Esophagus muscularis mucosa (tissue), 4 donors: Measurements from ENCODE around the gene PRKN. TPM values are rescaled to one million over a fixed set of nuclear protein-coding genes. Genes with fewer than 3 reads are reported as not detected.

Experiments used
- DNase-seq: peaks from one replicate; pipeline ENCODE4 v3.0.0-alpha.2; 2017; ENCODE audit errors: extremely low spot score
- H3K27ac ChIP-seq, 4 donors: fragments of 200-600 bp; sonication (generic); replicated peaks in 1 of 4; 1 replicate in 3 of 4; 2 replicates in 1 of 4; pipeline ENCODE4 v1.5.1; 2016 to 2019; ENCODE audit warnings: mild to moderate bottlenecking in 1 of 4
- H3K27me3 ChIP-seq, 4 donors: fragments of 200-600 bp; sonication (generic); one replicate each; pipeline versions ENCODE4 v1.5.1 to v1.6.0; 2016 to 2019
- H3K36me3 ChIP-seq, 4 donors: fragments of 200-600 bp; sonication (generic); one replicate each; pipeline ENCODE4 v1.5.1; 2016 to 2019
- H3K4me1 ChIP-seq, 4 donors: fragments of 200-600 bp; sonication (generic); one replicate each; pipeline ENCODE4 v1.5.1; 2016 to 2019
- H3K4me3 ChIP-seq, 4 donors: fragments of 200-600 bp; sonication (generic); 1 replicate in 2 of 4; 2 replicates in 2 of 4; pipeline ENCODE4 v1.5.1; 2016 to 2019; ENCODE audit warnings: mild to moderate bottlenecking in 4 of 4, moderate library complexity in 1 of 4
- H3K9me3 ChIP-seq, 4 donors: fragments of 200-600 bp; sonication (generic); 1 replicate in 3 of 4; 2 replicates in 1 of 4; pipeline ENCODE4 v1.5.1; 2016 to 2019
- CTCF ChIP-seq, 3 experiments: fragments of 200-600 bp in 2 of 3; fragments of 450-650 bp in 1 of 3; sonication (generic) in 2 of 3; IDR thresholded peaks; one replicate each; pipeline ENCODE4 v1.5.1; 2017 to 2019; ENCODE audit warnings: antibody characterized with exemption in 3 of 3, mild to moderate bottlenecking in 2 of 3, moderate library complexity in 1 of 3
- EP300 ChIP-seq: sonication (generic); formaldehyde crosslinking; IDR thresholded peaks from one replicate; pipeline ENCODE4 v1.6.1; 2017; ENCODE audit warnings: antibody characterized with exemption
- POLR2A ChIP-seq: fragments of 450-650 bp; IDR thresholded peaks from one replicate; pipeline ENCODE4 v1.6.1; 2017; ENCODE audit warnings: antibody characterized with exemption, moderate library complexity, mild to moderate bottlenecking, low read depth
- POLR2AphosphoS5 ChIP-seq, 2 donors: sonication (generic); formaldehyde crosslinking; IDR thresholded peaks; one replicate each; pipeline ENCODE4 v1.6.1; 2017; ENCODE audit warnings: antibody characterized with exemption in 2 of 2
- WGBS: methylation state at CpG from one replicate; pipeline ENCODE4 v1.1.5; 2018; 5-methylcytosine and 5-hydroxymethylcytosine counted together
- intact Hi-C: fragments of 100-400 bp; cut with DNase I; formaldehyde crosslinking; loops from one replicate; pipeline ENCODE4 v1.15.1; 2023
- total RNA-seq, 4 donors: library from RNA; depleted of rRNA; stranded (reverse); fragments of >200 nt; gene quantifications; one replicate each; pipeline versions ENCODE4 v1.1.0 to v1.2.1, GENCODE V29; 2016

The PRKN gene
- total RNA-seq, 4 donors from 2014 or later, result 9.6 to 14.5 (median 10.8) TPM

DNA sequence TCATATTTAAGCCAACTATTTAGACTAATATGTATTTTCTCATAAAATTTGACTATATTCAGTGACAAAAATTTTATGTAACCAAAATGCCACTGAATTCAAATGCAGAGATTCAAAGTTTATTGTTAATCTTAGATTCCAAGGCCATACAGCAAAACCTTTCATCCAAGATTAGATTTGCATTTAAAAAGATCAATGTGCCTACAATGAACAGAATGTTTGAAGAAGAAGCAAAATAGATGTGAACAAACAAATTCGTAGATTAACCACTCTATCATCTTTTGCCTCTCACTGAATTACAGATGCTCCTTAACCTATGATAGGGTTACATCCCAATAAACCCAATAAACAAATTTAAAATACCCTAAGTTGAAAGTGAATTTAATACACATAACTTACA is 121.7 kb downstream of the PRKN start:
- H3K27me3 ChIP-seq, result no peaks in the 10 kb centered on the region
- intact Hi-C loops, result no loop called here
- H3K9me3 ChIP-seq, result no peaks in the 10 kb centered on the region
- WGBS, result 85% methylated on average over 1 of the region's 1 CpG
- H3K36me3 ChIP-seq, result no peaks in the 10 kb centered on the region
- no peak overlapping the region for H3K27ac ChIP-seq
- no peak for DNase-seq
- TF ChIP-seq EP300, result no peak
- TF ChIP-seq POLR2AphosphoS5 (IDR thresholded peaks at IDR 0.05), result no peak
- no peak for TF ChIP-seq POLR2A
- TF ChIP-seq CTCF (IDR thresholded peaks at IDR 0.05), result no peak
- H3K4me1 ChIP-seq, result no peaks in the 10 kb centered on the region
- no peak overlapping the region for H3K4me3 ChIP-seq

GRCh38 chr6:162603231-162604015 is 124.1 kb downstream of the PRKN start:
- Histone ChIP-seq H3K36me3 (no peaks in the 10 kb centered on the region), H3K27me3 (no peaks in the 10 kb centered on the region), H3K9me3 (no peaks in the 10 kb centered on the region), H3K4me3 (no peak overlapping the region), H3K27ac (no peak overlapping the region), H3K4me1 (no peaks in the 10 kb centered on the region)
- WGBS, result 95% methylated on average over 13 of the region's 13 CpGs
- DNase-seq, result no peak
- TF ChIP-seq POLR2A (no peak), EP300 (no peak), CTCF (IDR thresholded peaks at IDR 0.05) (no peak), POLR2AphosphoS5 (IDR thresholded peaks at IDR 0.05) (no peak)
- intact Hi-C loops, result no loop called here

- Histone ChIP-seq H3K36me3 (no peaks in the 10 kb centered on the region), H3K4me1 (no peaks in the 10 kb centered on the region), H3K27me3 (no peaks in the 10 kb centered on the region), H3K27ac (no peak overlapping the region), H3K9me3 (no peaks in the 10 kb centered on the region), H3K4me3 (no peak overlapping the region)
- 90% methylated on average over 6 of the region's 6 CpGs for WGBS
- TF ChIP-seq CTCF (IDR thresholded peaks at IDR 0.05) (no peak), POLR2A (no peak), EP300 (no peak), POLR2AphosphoS5 (IDR thresholded peaks at IDR 0.05) (no peak)
- intact Hi-C loops, result no loop called here
- no peak for DNase-seq
Observed at GRCh38 chr6:162602759-162603158, 124.8 kb downstream of the PRKN start.

DNA sequence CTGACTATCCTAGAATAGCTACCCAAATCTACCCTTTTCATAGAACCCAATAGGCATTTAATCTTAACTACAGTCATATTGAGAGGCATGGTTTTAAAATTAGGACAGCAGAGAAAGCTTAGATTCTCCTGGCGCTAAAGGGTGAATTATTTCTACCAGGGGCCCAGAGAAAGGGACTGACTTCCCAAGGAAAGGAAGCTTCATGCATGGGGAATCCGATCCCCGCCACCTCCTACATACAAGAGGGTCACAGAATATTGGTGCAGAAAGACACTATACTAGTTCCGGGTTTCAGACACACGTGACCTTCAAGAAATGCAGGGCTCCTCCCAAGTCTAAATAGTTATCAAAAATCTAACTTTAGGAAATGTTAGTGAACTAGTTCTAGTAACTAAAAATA is 130.9 kb downstream of the PRKN start:
- H3K27me3 ChIP-seq, result no peaks in the 10 kb centered on the region
- DNase-seq, result no peak
- TF ChIP-seq POLR2AphosphoS5 (IDR thresholded peaks at IDR 0.05) (no peak), EP300 (no peak), CTCF (IDR thresholded peaks at IDR 0.05) (no peak)
- intact Hi-C loops, result no loop called here
- no peak overlapping the region for H3K27ac ChIP-seq
- no peaks in the 10 kb centered on the region for H3K4me1 ChIP-seq
- no peaks in the 10 kb centered on the region for H3K9me3 ChIP-seq
- no peak overlapping the region for H3K4me3 ChIP-seq
- no peaks in the 10 kb centered on the region for H3K36me3 ChIP-seq
- WGBS, result 93% methylated on average over 5 of the region's 5 CpGs

- Histone ChIP-seq H3K4me1 (no peaks in the 10 kb centered on the region), H3K9me3 (no peaks in the 10 kb centered on the region), H3K27ac (no peak overlapping the region), H3K27me3 (no peaks in the 10 kb centered on the region), H3K36me3 (no peaks in the 10 kb centered on the region), H3K4me3 (no peak overlapping the region)
- intact Hi-C loops, result no loop called here
- no peak for DNase-seq
- TF ChIP-seq POLR2A (no peak), EP300 (no peak), POLR2AphosphoS5 (IDR thresholded peaks at IDR 0.05) (no peak), CTCF (IDR thresholded peaks at IDR 0.05) (no peak)
Observed at GRCh38 chr6:162591517-162591916, 136.0 kb downstream of the PRKN start.
